ENCODE measurements around the gene PHACTR4. TPM values are rescaled to one million over a fixed set of nuclear protein-coding genes. Genes with fewer than 3 reads are reported as not detected.
"Not testable (repeated sequence)": the region's sequence is repeated elsewhere in the genome, so short reads cannot be mapped to it uniquely, and the experiment has no call there.

PHACTR4 gene
- total and polyA plus RNA-seq, 5 donors from 2014 or later = 4.9 to 29.4 (median 5.1) TPM

DNA sequence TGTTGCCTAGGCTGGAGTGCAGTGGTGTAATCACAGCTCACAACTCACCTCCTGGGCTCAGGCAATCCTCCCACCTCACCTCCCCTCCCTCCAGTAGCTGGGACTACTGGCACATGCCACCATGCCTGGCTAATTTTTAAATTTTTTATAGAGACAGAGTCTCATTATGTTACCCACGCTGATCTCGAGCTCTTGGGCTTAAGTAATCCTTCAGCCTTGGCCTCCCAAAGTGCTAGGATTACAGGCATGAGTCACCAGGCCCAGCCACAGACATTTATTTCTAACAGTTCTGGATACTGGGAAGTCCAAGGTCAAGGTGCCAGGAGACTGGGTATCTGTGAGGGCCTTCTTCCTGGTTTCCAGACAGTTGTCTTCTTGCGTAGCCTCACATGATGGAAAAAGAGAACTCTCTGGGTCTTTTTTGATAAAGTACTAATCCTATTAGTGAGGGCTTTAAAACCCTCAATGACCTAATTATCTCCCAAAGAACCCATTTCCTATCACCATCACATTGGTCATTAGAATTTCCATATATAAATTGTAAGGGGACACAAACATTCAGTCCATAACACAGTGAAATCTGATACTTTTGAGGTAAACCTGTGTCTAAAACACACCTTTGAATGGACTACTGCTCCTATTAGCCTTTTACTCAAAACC, 67.9 kb downstream of the PHACTR4 start:
- peaks cover 0 to 13% (median 8%) of the 10 kb centered on the region in 4 donors for H3K4me1 Mint-ChIP-seq
- H3K9me3 Mint-ChIP-seq = no peaks in the 10 kb centered on the region
- H3K27ac ChIP-seq (ENCODE audit: insufficient read depth, low read length, poor library complexity, severe bottlenecking) = no peak overlapping the region
- no peaks in the 10 kb centered on the region for H3K4me1 ChIP-seq (ENCODE audit: control insufficient read depth, insufficient read depth, low read length, poor library complexity, severe bottlenecking)
- no peaks in the 10 kb centered on the region for H3K27me3 Mint-ChIP-seq
- H3K9me3 ChIP-seq (ENCODE audit: control insufficient read depth in 2 of 2, low read length in 2 of 2) = no peaks in the 10 kb centered on the region
- no peaks in the 10 kb centered on the region for H3K27me3 ChIP-seq (ENCODE audit: control insufficient read depth, insufficient read depth, low read length)
- ATAC-seq (ENCODE audit: low read depth in 2 of 2) = no peak
- peaks cover 6% of the 10 kb centered on the region for H3K36me3 ChIP-seq (ENCODE audit: control insufficient read depth, insufficient read depth, low read length)
- H3K27ac Mint-ChIP-seq = peak overlapping the region in 1 of 3 donors; percentile 63
- peaks cover 9% of the 10 kb centered on the region for H3K36me3 Mint-ChIP-seq
- DNase-seq = no peak
- H3K4me3 ChIP-seq (ENCODE audit: low read depth, low read length) = no peak overlapping the region
- no peak overlapping the region for H3K4me3 Mint-ChIP-seq

DNA sequence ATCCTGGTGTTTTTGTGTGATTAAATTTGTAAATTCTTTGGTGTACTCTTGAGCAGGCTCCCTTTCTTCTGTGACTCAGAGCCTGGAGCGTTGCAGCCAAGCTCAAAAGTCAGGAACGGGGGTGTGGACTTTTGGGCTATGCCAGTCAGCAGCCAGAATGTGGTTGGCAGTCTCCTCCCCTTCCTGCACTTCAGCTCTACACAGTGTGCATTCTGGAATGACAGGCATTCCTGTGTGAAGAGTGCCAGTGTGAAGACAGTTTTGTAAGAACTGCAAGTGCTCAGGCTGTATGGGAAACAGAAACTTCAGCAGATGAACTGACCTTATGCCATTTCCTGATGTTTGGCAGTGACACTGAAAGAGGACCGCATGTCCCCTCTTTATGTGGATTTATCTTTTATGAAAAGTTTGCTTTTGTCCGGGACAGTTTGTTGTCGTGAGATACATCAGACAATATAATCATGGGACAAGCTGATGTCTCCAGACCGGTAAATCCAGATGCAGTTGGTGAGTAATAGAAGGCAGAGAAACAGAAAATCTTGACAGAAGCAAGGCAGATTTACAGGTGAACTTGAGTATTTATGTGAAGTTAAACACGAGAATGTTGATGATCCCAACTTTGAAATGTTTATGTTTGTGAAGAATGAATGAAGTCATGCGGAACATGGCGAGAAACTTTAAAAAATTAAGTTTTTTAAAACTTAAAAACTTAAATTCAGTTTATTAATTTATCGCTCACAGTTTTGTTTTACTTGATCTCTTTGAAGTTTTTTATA, 68.6 kb downstream of the PHACTR4 start:
- peaks cover 0 to 10% (median 8%) of the 10 kb centered on the region in 4 donors for H3K4me1 Mint-ChIP-seq
- Histone ChIP-seq H3K27ac (ENCODE audit: insufficient read depth, low read length, poor library complexity, severe bottlenecking) (no peak overlapping the region), H3K36me3 (ENCODE audit: control insufficient read depth, insufficient read depth, low read length) (peaks cover 6% of the 10 kb centered on the region), H3K4me1 (ENCODE audit: control insufficient read depth, insufficient read depth, low read length, poor library complexity, severe bottlenecking) (no peaks in the 10 kb centered on the region), H3K27me3 (ENCODE audit: control insufficient read depth, insufficient read depth, low read length) (no peaks in the 10 kb centered on the region), H3K4me3 (ENCODE audit: low read depth, low read length) (no peak overlapping the region), H3K9me3 (ENCODE audit: control insufficient read depth in 2 of 2, low read length in 2 of 2) (no peaks in the 10 kb centered on the region)
- H3K9me3 Mint-ChIP-seq = no peaks in the 10 kb centered on the region
- H3K4me3 Mint-ChIP-seq = no peak overlapping the region
- H3K27ac Mint-ChIP-seq = peak overlapping the region in 2 of 3 donors; percentile 53 to 63
- no peak for ATAC-seq (ENCODE audit: low read depth in 2 of 2)
- peaks cover 9% of the 10 kb centered on the region for H3K36me3 Mint-ChIP-seq
- peak in 1 of 3 donors; percentile 26 for DNase-seq
- no peaks in the 10 kb centered on the region for H3K27me3 Mint-ChIP-seq

GRCh38 chr1:28439320-28439719, 69.8 kb downstream of the PHACTR4 start:
- ATAC-seq (ENCODE audit: low read depth in 2 of 2) (no peak), DNase-seq (no peak)
- Histone ChIP-seq H3K9me3 (ENCODE audit: control insufficient read depth in 2 of 2, low read length in 2 of 2) (no peaks in the 10 kb centered on the region), H3K27me3 (ENCODE audit: control insufficient read depth, insufficient read depth, low read length) (no peaks in the 10 kb centered on the region), H3K4me3 (ENCODE audit: low read depth, low read length) (no peak overlapping the region), H3K27ac (ENCODE audit: insufficient read depth, low read length, poor library complexity, severe bottlenecking) (no peak overlapping the region), H3K4me1 (ENCODE audit: control insufficient read depth, insufficient read depth, low read length, poor library complexity, severe bottlenecking) (no peaks in the 10 kb centered on the region), H3K36me3 (ENCODE audit: control insufficient read depth, insufficient read depth, low read length) (peaks cover 6% of the 10 kb centered on the region)
- H3K36me3 Mint-ChIP-seq = peaks cover 17% of the 10 kb centered on the region
- H3K27me3 Mint-ChIP-seq = no peaks in the 10 kb centered on the region
- H3K4me3 Mint-ChIP-seq = no peak overlapping the region
- H3K9me3 Mint-ChIP-seq = peaks cover 0 to 3% (median 0%) of the 10 kb centered on the region in 7 donors
- peaks cover 0 to 9% (median 8%) of the 10 kb centered on the region in 4 donors for H3K4me1 Mint-ChIP-seq
- no peak overlapping the region for H3K27ac Mint-ChIP-seq

DNA sequence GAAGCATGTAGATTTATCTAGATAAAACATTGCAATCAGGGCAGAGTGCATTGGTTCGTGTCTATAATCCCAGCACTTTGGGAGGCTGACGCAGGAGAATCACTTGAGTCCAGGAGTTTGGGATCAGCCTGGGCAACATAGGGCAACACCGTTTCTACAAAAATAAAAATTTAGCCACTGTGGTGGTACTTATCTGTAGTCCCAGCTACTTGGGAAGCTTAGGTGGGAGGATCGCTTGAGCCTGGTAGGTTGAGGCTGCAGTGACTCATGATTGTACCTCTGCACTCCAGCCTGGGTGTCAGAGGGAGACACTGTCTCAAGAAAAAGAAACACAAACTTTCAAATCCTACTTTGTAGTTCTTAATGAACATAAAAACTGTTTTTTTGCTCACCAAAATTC, 72.1 kb downstream of the PHACTR4 start:
- no peak overlapping the region for H3K27ac ChIP-seq (ENCODE audit: insufficient read depth, low read length, poor library complexity, severe bottlenecking)
- peaks cover 4% of the 10 kb centered on the region for H3K36me3 ChIP-seq (ENCODE audit: control insufficient read depth, insufficient read depth, low read length)
- Mint-ChIP-seq H3K27me3 (no peaks in the 10 kb centered on the region), H3K36me3 (peaks cover 12% of the 10 kb centered on the region), H3K9me3 (peaks cover 0 to 3% (median 0%) of the 10 kb centered on the region in 7 donors), H3K4me1 (peaks cover 6 to 9% (median 8%) of the 10 kb centered on the region in 4 donors), H3K27ac (no peak overlapping the region), H3K4me3 (no peak overlapping the region)
- DNase-seq (no peak), ATAC-seq (ENCODE audit: low read depth in 2 of 2) (no peak)
- H3K4me1 ChIP-seq (ENCODE audit: control insufficient read depth, insufficient read depth, low read length, poor library complexity, severe bottlenecking) = no peaks in the 10 kb centered on the region
- no peaks in the 10 kb centered on the region for H3K27me3 ChIP-seq (ENCODE audit: control insufficient read depth, insufficient read depth, low read length)
- no peaks in the 10 kb centered on the region for H3K9me3 ChIP-seq (ENCODE audit: control insufficient read depth in 2 of 2, low read length in 2 of 2)
- no peak overlapping the region for H3K4me3 ChIP-seq (ENCODE audit: low read depth, low read length)

DNA sequence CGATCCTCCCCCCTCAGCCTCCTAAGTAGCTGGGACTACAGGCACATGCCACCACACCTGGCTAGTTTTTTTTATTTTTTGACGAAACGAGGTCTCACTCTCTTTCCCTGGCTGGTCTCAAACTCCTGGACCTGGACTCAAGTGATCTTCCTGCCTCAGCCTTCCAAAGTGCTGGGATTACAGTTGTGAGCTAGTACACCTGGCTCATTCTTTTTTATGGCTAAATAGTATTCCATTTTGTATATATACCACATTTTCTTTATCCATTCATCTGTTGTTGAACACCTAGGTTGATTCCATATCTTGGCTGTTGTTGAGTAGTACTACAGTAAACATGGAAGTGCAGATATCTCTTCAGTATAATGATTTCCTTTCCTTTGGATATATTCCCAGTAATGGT, 74.0 kb downstream of the PHACTR4 start:
- DNase-seq (no peak), ATAC-seq (ENCODE audit: low read depth in 2 of 2) (no peak)
- Histone ChIP-seq H3K9me3 (ENCODE audit: control insufficient read depth in 2 of 2, low read length in 2 of 2) (no peaks in the 10 kb centered on the region), H3K4me3 (ENCODE audit: low read depth, low read length) (no peak overlapping the region), H3K27me3 (ENCODE audit: control insufficient read depth, insufficient read depth, low read length) (no peaks in the 10 kb centered on the region), H3K36me3 (ENCODE audit: control insufficient read depth, insufficient read depth, low read length) (no peaks in the 10 kb centered on the region), H3K4me1 (ENCODE audit: control insufficient read depth, insufficient read depth, low read length, poor library complexity, severe bottlenecking) (no peaks in the 10 kb centered on the region), H3K27ac (ENCODE audit: insufficient read depth, low read length, poor library complexity, severe bottlenecking) (no peak overlapping the region)
- Mint-ChIP-seq H3K27ac (peak overlapping the region in 1 of 3 donors; percentile 52), H3K4me3 (no peak overlapping the region), H3K4me1 (peaks cover 3 to 13% (median 9%) of the 10 kb centered on the region in 4 donors), H3K36me3 (peaks cover 18% of the 10 kb centered on the region), H3K9me3 (peaks cover 0 to 3% (median 0%) of the 10 kb centered on the region in 7 donors), H3K27me3 (no peaks in the 10 kb centered on the region)

- H3K4me1 ChIP-seq (ENCODE audit: control insufficient read depth, insufficient read depth, low read length, poor library complexity, severe bottlenecking) = peaks cover 15% of the 10 kb centered on the region
- H3K27ac ChIP-seq (ENCODE audit: insufficient read depth, low read length, poor library complexity, severe bottlenecking) = no peak overlapping the region
- Mint-ChIP-seq H3K9me3 (peaks cover 0 to 3% (median 0%) of the 10 kb centered on the region in 7 donors), H3K36me3 (peaks cover 14% of the 10 kb centered on the region), H3K27ac (peak overlapping the region; percentile 11 to 85 (median 41)), H3K4me3 (no peak overlapping the region), H3K27me3 (no peaks in the 10 kb centered on the region), H3K4me1 (peaks cover 17 to 31% (median 20%) of the 10 kb centered on the region in 4 donors)
- DNase-seq = no peak
- no peaks in the 10 kb centered on the region for H3K36me3 ChIP-seq (ENCODE audit: control insufficient read depth, insufficient read depth, low read length)
- no peaks in the 10 kb centered on the region for H3K9me3 ChIP-seq (ENCODE audit: control insufficient read depth in 2 of 2, low read length in 2 of 2)
- no peak overlapping the region for H3K4me3 ChIP-seq (ENCODE audit: low read depth, low read length)
- no peak for ATAC-seq (ENCODE audit: low read depth in 2 of 2)
- H3K27me3 ChIP-seq (ENCODE audit: control insufficient read depth, insufficient read depth, low read length) = no peaks in the 10 kb centered on the region
Measured at GRCh38 chr1:28447679-28448078, 78.1 kb downstream of the PHACTR4 start.

- H3K27me3 Mint-ChIP-seq; ATAC-seq (ENCODE audit: low read depth in 2 of 2); H3K9me3 Mint-ChIP-seq; H3K4me3 ChIP-seq (ENCODE audit: low read depth, low read length); H3K4me3 Mint-ChIP-seq; H3K36me3 ChIP-seq (ENCODE audit: control insufficient read depth, insufficient read depth, low read length); H3K27me3 ChIP-seq (ENCODE audit: control insufficient read depth, insufficient read depth, low read length); H3K9me3 ChIP-seq (ENCODE audit: control insufficient read depth in 2 of 2, low read length in 2 of 2); DNase-seq; H3K27ac ChIP-seq (ENCODE audit: insufficient read depth, low read length, poor library complexity, severe bottlenecking): not testable (repeated sequence)
- H3K27ac Mint-ChIP-seq = peak overlapping the region in 1 of 3 donors; percentile 85
- H3K4me1 Mint-ChIP-seq = peaks cover 18 to 31% (median 22%) of the 10 kb centered on the region in 4 donors
- H3K36me3 Mint-ChIP-seq = peaks cover 13% of the 10 kb centered on the region
- H3K4me1 ChIP-seq (ENCODE audit: control insufficient read depth, insufficient read depth, low read length, poor library complexity, severe bottlenecking) = peaks cover 15% of the 10 kb centered on the region
Measured at GRCh38 chr1:28448094-28448611, 78.6 kb downstream of the PHACTR4 start.

Measured in CD4-positive, CD25-positive, alpha-beta regulatory T cell (primary cell).